NOMO-1 treated with dmso at 0.1 percent for 144 hours (cell line): ENCODE results near the gene LGALS9.
"Not testable (repeated sequence)": the region's sequence is repeated elsewhere in the genome, so short reads cannot be mapped to it uniquely, and the experiment has no call there.

Source experiments
- DNase-seq: peaks from one replicate; lab custom pipeline; 2025; ENCODE audit not compliant: unreplicated experiment; lab: John Stamatoyannopoulos, UW

The LGALS9 gene

DNA sequence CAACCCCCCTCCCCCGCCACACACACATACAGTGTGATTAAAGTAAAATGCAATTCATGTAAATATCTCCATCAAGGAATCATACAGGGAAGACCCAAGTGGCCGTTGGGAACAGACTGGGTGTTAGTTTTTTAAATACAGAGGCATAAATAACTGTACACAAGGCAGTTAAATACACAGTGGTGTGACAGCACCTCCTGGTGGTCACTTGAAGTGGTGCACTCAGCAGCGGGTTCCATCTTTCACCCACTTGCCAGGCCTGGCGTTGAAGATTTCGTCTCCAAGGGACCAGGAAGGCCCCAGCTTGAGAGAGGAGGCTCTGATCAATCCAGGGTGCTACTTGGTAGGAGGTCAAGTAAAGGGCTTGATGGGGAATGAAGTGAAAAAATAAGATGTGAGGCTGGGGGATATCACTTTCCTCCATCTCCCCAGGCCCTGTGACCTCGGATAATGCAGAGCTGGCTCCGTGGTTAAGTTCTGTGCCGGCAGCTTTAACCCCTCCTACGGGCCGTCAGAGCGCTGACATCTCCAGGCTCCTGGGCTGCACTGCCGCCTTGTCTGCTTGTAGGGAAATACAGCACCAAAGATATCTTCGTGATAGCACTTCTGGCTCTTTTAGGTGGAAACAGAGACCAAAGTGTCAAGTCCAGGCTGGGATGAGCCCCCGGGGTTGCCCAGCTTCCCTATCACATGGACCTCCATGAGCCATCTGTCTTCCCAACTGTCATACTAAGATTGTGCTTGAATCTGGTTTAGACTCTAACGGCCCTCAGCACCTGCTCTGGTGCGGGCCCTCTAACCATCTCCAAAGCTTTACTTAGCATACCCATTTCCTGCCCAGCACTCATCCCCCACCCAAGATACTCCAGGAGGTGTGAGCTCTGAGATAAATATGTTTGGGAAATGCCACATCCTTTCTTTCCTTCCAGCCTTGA lies 20.7 kb downstream of the LGALS9 start:
- no peak for DNase-seq

DNA sequence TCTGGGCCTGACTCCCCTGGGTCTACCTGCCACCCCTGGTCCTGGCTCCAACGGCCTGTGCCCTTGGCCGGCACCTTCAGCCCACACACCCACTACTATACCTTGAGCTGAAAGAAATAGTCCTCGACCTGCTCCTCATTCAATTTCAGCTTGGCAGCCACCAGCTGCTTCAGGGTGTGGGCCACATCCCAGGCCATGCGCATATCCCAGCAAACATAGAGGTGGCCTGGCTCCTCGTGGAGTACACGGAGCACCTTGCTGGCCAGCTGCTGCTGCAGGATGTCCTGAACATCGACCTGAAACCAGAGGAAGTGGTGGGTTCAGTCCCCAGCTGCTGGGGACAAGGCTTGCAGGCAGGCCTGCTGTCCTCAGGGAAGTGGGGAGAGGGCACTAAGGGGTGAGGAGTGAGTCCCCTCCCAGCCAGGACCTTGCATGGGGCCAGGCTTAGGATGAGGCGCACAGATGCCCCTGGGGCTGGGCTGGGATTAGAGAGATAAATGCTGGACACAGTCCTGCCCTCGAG lies 22.5 kb downstream of the LGALS9 start:
- DNase-seq: not testable (repeated sequence)

GRCh38 chr17:27654136-27654535 lies 23.1 kb downstream of the LGALS9 start:
- no peak for DNase-seq

DNA sequence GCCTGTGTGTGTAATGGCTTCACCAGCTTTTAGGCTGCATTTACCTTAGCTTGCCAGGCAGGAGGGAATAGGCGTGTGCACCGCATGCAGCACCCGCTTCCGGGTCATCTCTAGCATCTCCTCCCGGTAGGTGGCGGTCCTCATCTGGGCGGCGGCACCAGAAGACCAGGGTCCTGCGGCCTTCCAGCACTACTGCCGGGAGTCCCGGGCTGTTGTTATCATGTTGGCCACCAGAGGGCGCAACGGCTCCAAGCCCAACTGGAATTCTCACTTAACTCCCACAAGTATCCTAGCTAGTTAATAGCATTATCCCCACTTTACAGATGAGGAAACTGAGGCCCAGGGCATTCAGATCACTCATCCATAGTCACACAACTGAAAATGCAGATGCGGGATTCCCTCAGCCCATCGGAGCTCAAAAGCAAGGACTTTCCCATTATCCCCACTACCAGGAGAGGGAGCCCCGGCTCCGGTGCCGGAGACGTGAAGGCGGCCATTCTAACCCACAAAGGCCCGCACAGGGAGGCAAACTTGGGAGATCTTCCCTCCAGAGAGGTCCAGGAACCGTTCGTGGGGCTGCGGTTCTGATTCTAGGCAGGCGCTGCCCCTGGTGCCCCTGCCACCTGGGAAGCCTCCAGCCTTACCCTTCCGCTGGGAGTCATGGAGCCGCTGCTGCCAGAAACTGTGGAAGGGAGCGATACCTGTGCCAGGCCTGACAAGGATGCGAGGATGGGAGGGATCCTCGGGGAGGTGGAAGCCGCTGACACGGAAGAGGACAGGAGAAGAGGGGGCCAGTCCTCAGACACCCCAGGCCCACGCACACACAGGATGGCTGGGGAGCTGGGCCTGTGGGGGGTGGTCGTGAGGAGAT lies 23.9 kb downstream of the LGALS9 start:
- peak; percentile 78 for DNase-seq

GRCh38 chr17:27655525-27656111 lies 24.6 kb downstream of the LGALS9 start:
- DNase-seq: not testable (repeated sequence)

GRCh38 chr17:27656620-27657019 lies 25.6 kb downstream of the LGALS9 start:
- DNase-seq: not testable (repeated sequence)

DNA sequence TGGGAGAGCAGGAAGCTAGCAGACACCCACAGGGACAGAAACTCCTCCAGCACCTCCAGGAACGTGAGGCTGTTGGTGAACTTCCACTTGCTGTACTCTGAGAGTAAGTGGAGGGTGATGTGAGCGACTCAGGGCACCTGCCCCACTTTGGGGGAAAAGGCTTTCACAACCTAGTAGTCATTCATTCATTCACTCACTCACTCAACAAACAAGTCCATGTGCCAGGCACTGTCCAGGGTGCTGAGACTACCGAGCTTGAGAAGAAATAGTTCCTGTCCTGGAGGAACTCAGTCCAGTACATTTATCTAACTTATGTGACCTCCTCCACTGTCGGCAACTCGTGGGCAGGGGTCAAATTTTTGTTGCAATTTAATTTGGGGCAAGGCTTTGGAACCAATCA lies 26.6 kb downstream of the LGALS9 start:
- no peak for DNase-seq

DNA sequence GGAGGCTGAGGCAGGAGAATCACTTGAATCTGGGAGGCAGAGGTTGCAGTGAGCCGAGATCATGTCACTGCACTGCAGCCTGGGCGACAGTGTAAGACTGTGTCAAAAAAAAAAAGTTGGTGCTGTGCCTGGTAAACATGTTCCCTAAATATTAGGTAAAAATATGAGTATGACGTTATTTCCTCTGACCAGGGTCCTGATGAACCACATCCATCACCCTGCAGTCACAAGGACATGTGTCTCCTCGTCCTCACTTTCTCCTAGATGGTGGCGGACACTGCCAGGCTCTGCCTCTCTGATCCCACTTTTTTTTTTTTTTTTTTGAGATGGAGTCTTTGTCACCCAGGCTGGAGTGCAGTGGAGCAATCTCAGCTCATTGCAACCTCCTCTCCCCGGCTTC lies 28.7 kb downstream of the LGALS9 start:
- DNase-seq: no peak

GRCh38 chr17:27660436-27660835 lies 29.4 kb downstream of the LGALS9 start:
- no peak for DNase-seq

GRCh38 chr17:27663936-27664605 lies 33.1 kb downstream of the LGALS9 start:
- DNase-seq: no peak

DNA sequence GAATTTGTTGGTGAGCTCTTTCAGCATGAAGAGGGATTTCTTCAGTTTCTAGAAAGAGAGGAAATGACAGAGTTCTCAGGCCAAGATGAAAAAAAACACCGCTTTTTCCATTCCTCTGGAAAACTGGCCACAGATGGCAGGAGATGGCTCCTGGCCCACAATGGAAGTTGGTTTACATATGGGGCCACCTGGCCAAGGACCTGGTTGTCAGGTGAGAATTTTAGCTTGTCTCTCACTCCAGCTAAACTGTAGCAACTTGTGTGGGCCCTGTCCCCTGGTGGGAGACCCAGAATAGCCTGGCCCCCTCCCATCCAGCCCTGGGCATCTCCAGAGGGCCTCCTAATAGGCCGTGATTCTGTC lies 33.6 kb downstream of the LGALS9 start:
- DNase-seq: no peak

GRCh38 chr17:27665549-27665948 lies 34.6 kb downstream of the LGALS9 start:
- DNase-seq: no peak

DNA sequence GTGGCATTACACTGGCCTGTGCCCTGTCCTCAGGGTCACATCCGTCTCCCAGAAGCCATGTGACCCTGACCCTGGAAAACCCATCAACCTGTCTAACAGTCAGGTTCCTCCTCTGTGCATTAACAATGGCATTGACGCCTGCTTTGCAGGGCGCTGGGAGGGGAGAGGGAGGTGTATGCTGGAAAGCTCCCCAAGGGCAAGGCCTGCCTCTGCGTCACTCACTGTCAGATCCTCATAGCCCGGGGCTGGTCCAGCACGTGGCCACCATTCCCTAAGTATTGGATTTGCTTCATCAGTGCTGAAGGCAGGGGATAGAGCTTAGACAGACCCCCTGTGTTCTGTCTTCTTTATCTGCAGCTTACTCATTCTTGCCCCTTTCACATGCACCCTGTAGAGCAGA lies 35.3 kb downstream of the LGALS9 start:
- not testable (repeated sequence) for DNase-seq

- no peak for DNase-seq
These were observed 36.0 kb downstream of the LGALS9 start for GRCh38 chr17:27666831-27667560.

- no peak for DNase-seq
These were observed 36.9 kb downstream of the LGALS9 start for GRCh38 chr17:27667656-27668487.

GRCh38 chr17:27668488-27668823 lies 37.5 kb downstream of the LGALS9 start:
- no peak for DNase-seq

- DNase-seq: no peak
These were observed 38.1 kb downstream of the LGALS9 start for GRCh38 chr17:27669136-27669535.

DNA sequence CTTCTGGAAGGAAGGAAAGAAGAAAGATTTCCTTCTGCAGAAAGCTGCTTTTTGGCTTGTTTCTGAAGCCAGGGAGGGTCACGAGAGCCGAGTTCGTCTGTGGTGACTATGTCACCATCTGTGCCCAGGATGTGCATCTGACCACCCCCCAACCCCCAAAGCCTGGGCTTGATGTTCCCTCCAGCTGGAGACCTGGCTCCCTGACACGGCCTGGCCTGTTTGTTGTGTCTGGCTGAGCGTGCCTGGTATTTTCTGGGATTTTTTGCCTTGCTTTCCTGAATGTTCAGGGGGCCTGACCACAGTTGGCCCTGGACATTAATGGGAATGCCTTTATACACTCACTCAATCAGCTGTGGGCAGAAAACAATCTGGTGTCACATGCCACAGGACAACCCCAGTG lies 38.9 kb downstream of the LGALS9 start:
- DNase-seq: no peak
